Embryonic facial prominence (tissue), 1 donor: ENCODE measurements around the gene MPZL2.
A peak's percentile ranks its signal among the peaks of the same experiment; 100 is the strongest.

Source experiments
- DNase-seq: peaks from one replicate; pipeline ENCODE4 v3.0.0-alpha.2; 2016; ENCODE audit errors: extremely low spot score

Gene MPZL2

DNA sequence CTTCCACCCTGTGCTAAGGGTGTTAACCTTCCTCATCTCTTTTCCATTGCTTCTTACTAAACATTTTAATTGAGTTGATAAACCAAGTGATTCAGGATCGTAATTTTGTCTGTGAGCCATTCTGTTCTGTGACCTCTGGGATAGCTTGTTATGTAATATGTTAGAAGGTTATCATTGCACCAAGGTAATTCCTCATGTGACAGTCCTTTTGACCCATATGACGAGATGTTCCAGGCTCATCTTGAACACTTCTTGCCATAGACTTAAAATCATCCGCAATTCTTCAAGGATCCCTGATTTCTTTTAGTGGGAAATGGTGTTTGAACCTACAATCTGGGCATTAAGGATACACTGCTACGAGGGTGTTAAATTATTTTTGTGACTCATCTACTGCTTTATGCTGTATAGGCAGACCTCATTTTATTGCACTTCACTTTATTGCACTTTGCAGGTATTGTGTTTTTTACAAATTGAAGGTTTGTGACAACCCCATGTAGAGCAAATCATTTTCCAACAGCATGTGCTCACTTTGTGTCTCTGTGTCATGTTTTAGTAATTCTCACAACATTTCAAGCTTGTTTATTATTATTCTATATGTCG is 19.0 kb upstream of the MPZL2 start:
- DNase-seq, result no peak

DNA sequence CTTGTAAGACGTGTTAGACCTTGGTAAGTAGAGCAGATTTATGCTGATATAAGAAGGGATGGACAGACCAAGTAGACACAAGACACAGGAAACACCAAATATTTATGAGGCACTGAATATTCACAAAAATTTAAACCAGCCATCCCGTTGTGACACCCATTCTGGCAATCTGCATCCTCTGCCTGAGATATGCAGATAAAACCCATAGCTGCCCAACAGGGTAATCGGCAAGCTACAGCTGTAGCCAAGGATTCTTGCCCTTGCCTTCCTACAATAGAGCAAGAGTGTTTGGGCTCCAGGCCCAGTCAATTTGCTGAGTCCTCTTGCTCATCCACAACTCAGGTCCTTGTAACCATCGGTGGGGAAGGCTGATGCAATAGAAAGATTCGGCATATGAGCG is 18.5 kb upstream of the MPZL2 start:
- DNase-seq, result no peak

DNA sequence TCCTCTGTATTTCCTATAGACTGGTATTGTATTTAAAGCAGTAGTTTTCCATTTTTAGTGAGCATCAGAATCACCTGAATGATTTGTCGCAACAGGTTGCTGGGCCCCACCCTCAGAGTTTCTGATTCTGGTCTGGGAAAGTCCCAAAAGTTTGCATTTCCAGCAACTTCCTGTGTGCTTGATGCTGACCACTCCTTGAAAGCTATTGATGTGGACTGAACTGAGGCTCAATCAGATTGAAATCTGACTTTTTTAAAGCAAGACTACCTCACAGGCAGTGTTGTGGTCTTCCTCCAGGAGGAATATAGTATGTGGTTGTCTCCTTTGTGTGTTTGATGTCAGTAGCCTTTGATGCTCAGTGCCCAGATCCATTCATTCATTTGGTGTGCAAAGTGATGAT is 17.2 kb upstream of the MPZL2 start:
- no peak for DNase-seq

- no peak for DNase-seq
Observed at GRCh38 chr11:118277312-118277711, 13.2 kb upstream of the MPZL2 start.

DNA sequence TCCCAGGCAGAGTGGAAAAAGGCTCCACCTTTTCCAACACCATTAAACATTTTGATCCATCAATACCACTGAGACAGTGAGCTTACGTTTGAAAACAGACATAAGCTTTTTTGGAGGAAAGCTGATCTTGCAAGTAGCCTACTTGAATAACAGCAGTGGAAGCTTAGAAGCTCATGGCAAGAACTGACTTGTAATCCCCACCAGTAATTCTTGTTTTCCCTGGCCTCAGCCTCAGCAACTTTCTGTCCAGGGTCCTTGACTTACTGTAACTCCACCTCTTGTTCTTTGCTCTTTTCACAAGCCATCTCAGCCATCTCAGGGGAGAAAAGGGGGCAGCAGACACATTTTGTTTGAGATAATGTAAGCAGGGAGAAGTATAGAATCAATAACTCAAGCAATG is 12.3 kb upstream of the MPZL2 start:
- DNase-seq, result no peak

- no peak for DNase-seq
Observed at GRCh38 chr11:118275176-118275575, 11.1 kb upstream of the MPZL2 start.

- no peak for DNase-seq
Observed at GRCh38 chr11:118274186-118274585, 10.1 kb upstream of the MPZL2 start.

DNA sequence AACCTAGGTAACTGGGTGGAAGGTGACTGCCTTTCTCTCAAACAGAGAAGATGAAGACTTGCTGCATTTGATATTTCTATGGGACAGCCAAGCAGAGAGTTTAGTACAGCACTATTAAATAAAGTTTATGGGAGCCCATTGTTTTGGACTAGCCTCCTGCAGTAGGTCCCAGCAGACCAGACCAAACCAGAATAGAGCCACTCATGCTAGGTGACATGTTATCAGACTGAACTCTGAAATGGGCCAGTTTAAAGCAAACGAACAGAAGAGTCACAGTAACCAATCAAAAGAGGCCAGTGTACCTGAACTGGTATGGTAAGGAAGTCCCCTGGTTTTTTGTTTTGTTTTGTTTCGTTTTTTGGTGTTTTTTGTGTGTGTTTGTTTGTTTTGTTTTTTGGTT is 7.9 kb upstream of the MPZL2 start:
- no peak for DNase-seq

- no peak for DNase-seq
Observed at GRCh38 chr11:118267486-118267885, 3.4 kb upstream of the MPZL2 start.

GRCh38 chr11:118265954-118266353 is 1.9 kb upstream of the MPZL2 start:
- DNase-seq, result no peak

DNA sequence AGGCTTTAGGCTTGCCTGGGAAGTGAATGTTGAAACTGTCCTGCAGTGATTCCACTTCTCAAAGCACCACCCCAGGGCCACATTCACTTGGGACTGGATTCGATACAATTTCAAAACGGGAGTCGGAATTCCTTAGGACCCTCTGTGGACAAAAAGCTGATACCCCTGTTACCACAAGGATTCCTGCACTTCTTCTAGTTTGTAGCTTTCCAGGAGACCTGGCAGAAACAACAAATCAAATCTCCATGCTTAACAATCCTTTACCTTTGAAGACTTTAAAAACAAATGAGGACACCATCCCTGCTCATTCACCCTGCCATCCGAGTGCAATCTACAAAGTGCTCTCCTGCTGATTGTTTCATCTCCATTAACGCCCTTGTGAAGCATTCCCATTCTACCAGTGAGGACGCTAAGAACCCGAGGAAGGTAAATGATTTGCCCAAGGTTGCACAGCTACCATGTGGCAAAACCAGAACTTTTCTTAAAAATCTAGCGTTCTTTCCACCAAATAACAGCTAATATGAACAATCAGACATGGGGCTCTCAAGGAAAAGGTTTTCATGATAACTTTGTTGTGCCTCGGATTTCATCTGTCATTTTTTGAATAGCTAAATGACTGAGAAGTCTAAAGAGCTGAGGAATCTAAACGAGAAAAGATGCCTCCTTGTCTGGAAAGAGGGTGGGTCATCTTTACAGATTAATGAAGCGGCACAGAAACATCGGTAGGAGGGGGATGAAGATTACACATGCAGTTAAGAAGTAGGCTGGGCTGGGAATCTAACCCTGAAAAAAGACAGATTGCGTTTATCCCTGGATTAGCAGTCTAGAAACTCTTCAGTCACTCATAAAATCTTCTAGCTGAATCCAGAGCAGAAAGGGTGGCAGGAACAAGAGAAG is 720 bp upstream of the MPZL2 start:
- no peak for DNase-seq

GRCh38 chr11:118263112-118263511 is 985 bp downstream of the MPZL2 start:
- DNase-seq, result no peak

DNA sequence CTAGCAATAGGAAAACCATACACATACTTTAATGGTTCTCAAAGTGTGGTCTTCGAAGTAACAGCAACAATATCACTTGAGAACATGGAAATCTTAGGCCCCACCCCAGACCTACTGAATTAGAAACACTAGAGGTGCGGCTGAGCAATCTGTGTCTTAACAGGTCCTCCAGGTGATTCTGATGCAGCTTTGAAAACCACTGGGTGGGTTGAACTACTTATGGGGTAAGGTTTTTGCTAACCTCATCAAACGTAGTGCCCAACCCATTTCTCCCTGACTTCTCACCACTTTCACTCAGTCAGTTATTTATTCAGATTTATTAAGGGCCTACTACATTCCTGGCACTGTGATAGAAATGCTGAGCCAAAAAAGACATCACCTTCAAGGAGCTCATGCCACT is 3.7 kb downstream of the MPZL2 start:
- no peak for DNase-seq

DNA sequence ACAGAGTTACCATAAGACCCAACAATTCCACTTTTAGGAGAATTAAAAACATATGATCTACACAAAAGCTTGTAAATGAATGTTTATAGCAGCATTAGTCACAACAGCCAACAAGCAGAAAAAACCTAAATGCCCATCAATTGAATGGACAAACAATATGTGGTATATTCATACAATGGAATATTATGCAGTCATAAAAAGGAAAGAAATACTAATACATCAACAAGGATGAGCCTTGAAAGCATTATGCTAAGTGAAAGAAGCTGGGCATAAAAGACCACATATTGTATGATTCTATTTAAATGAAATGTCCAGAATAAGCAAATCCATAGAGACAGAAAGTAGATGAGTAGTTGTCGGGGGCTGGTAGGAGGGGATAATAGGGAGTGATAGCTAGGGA is 5.0 kb downstream of the MPZL2 start:
- DNase-seq, result no peak

GRCh38 chr11:118258410-118258809 is 5.7 kb downstream of the MPZL2 start:
- no peak for DNase-seq

GRCh38 chr11:118252688-118253087 is 11.4 kb downstream of the MPZL2 start:
- DNase-seq, result no peak

DNA sequence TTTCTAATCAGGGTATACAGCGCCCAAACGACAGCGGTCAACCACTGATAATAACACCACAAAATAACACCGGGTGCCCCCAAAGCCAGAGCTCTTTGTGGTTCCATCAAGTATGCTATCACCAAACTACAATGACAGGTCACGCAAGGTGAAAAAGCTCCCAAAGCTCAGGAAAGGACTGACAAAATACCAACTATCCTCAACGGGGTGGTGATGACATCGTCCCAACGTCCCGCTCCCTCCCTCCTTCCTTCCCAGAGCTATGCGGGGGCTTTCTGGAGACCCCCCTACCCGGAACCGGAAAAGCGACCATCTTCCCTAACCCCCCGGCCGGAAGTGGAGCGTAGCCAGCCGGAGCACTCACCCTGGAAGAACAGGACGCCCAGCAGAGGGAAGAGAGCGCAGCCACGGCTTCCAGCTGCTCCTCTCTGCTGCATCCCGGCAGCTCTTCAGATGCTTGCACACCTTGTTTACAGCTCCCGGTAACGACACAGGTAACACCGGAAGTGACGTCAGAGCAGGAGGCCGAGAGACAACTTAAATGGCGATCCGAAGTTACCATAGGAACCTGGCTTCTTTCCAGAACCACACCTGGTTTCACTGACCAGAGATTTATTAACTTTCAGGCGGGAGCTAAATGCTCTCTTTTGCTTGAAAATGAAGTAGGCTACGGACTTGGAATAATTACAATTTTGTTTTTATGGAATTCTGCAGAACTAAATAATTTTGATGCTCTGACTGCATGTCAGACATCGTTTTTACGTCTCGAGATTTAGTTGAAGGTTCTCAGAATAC is 12.0 kb downstream of the MPZL2 start, which contains the start of gene MPZL3:
Gene MPZL3 (minus strand): TSS at position 508 of the 795 bp plus-strand sequence. CDS start 71 bp downstream, at position 437.
- DNase-seq, result peak; percentile 84

GRCh38 chr11:118247041-118247440 is 17.1 kb downstream of the MPZL2 start:
- DNase-seq, result no peak

- no peak for DNase-seq
Observed at GRCh38 chr11:118245936-118246562, 18.0 kb downstream of the MPZL2 start.

DNA sequence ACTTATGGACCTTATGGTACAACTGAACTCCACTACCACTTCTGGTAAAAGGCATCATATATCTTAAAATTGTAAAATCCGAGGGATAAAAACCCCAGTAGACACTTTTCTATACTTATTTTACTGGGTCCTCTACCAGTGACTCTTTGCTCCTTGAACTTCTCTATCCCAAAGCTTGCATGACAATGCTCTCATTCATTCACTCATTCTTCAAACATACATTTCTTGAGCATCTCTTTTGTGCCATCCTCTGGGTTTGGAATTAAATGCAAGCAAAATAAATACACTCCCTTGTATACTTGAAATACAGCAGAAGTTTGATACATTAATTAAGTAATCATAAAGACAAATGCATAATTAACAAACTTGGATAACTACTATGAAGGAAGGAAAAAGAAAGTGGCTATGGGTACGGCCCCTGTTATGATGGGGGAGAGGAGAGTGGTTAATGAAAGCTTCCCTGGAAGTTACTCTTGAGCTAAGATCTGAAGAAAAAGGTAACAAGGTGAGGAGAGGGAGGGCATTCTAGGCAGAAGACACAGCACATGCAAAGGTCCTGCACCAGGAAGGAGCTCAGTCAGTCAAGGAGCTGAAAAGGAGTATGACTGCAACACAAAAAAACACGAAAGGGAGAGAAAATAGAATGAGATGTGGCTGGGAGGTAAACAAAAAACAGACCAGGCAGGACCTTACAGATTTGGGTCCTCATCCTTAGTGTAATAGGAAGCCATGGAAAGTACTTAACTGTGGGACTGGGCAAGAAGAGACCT is 19.9 kb downstream of the MPZL2 start:
- no peak for DNase-seq

DNA sequence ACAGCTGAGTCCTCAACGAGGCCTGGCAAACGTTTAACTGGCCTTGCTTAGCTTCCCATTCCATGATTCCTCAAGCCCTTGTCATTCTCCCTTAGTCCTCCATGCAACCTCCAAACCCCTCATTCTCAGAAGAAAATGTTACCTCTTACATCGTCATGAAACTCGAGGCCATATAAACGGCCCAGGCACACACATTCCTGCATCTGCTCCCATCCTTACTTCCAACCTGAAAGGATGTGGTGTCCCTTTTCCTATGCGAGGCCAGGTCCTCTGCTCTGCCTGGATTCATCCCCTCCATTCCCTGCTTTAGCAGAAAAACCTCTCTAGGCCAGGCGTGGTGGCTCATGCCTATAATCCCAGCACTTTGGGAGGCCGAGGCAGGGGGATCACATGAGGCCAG is 20.9 kb downstream of the MPZL2 start:
- DNase-seq, result no peak
